Naive thymus-derived CD8-positive, alpha-beta T cell (primary cell): Measurements from ENCODE around the gene ZRANB2. TPM values are rescaled to one million over a fixed set of nuclear protein-coding genes. Genes with fewer than 3 reads are reported as not detected.
A peak's percentile ranks its signal among the peaks of the same experiment; 100 is the strongest.

Experiments
- ATAC-seq, 2 donors: fragments of 150-1000 bp; cut with Tn5 transposase in 1 of 2; sonication (Bioruptor Pico), chemical (Tn5 transposase) in 1 of 2; 1 replicate in 1 of 2; 2 replicates in 1 of 2; pipeline ENCODE4 v1.10.0; 2021; ENCODE audit warnings: mild to moderate bottlenecking in 2 of 2, moderate library complexity in 2 of 2
- POLR2A ChIA-PET: fragments of 350-600 bp; sonication (Branson Sonifier 250); formaldehyde crosslinking; loops from one replicate; lab custom pipeline; 2021; ENCODE audit warnings: antibody characterized with exemption; lab: Charles Lee
- DNase-seq, 10 donors: peaks; one replicate each; pipeline versions ENCODE4 v3.0.0 to v3.0.0-alpha.2; 2020 to 2022
- H3K27ac Mint-ChIP-seq, 10 donors: one replicate each; pipeline ENCODE4 v1.8.0; 2020 to 2022; ENCODE audit warnings: mild to moderate bottlenecking in 10 of 10, mixed read lengths in 10 of 10, moderate library complexity in 4 of 10, inconsistent platforms in 1 of 10
- H3K27me3 Mint-ChIP-seq, 5 donors: one replicate each; pipeline ENCODE4 v1.8.0; 2021 to 2022; ENCODE audit warnings: mixed read lengths in 5 of 5
- H3K36me3 Mint-ChIP-seq, 3 donors: one replicate each; pipeline ENCODE4 v1.8.0; 2020 to 2022; ENCODE audit warnings: mixed read lengths in 3 of 3, mild to moderate bottlenecking in 2 of 3, inconsistent platforms in 1 of 3
- H3K4me1 Mint-ChIP-seq, 4 donors: one replicate each; pipeline ENCODE4 v1.8.0; 2021 to 2022; ENCODE audit warnings: mixed read lengths in 4 of 4
- H3K4me3 Mint-ChIP-seq, 10 donors: one replicate each; pipeline ENCODE4 v1.8.0; 2020 to 2022; ENCODE audit warnings: mild to moderate bottlenecking in 10 of 10, mixed read lengths in 10 of 10, moderate library complexity in 6 of 10, inconsistent platforms in 1 of 10
- H3K9me3 Mint-ChIP-seq, 9 donors: one replicate each; pipeline ENCODE4 v1.8.0; 2020 to 2022; ENCODE audit warnings: mixed read lengths in 9 of 9, mild to moderate bottlenecking in 3 of 9, inconsistent platforms in 1 of 9, moderate library complexity in 1 of 9
- polyA plus RNA-seq, 3 donors: library from polyadenylated mRNA; unstranded; fragments of 300-500 nt; fragmentation: Illumina TruSeq; gene quantifications; one replicate each; pipeline ENCODE4 v1.2.3, GENCODE V29; 2021
- total RNA-seq, 8 experiments: library from RNA in 2 of 8; stranded (reverse) in 2 of 8; gene quantifications; one replicate each; pipeline ENCODE4 v1.2.3 and lab custom pipeline; 2021 to 2026

ZRANB2 gene
- total and polyA plus RNA-seq, 5 experiments from 2014 or later: 40.9 to 175 (median 67.7) TPM

DNA sequence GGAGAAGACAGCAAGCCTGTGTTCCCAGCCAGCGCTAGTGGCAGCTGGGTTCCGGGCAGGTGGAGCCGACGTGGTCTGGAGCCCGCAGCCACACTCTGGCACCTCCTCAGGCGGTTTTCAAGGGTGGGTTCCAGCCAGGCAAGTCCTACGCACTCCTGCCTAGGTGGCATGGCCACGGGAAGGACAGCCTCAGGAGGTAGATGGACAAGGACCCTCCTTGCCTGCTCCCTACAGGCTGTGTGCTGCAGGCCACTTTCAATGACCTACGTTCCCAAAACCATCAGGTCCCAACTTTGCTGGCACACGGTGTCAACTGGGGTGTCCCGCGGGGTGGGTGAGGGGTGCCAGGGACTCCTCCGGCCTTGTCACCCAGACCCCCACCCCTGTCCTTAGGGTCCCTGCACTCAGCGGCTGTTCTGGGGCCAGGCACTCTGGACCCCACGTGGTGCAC is 26.5 kb downstream of the ZRANB2 start:
- DNase-seq (peak in 1 of 10 donors; percentile 12), ATAC-seq (peak; percentile 7 to 27)
- POLR2A ChIA-PET: interaction anchor here (1.2 kb wide), 1 partner anchor 26 kb away, joined by 4 read pairs; the partner anchor contains the start of gene ZRANB2
- Mint-ChIP-seq H3K27me3 (peaks cover 0 to 4% (median 0%) of the 10 kb centered on the region in 5 donors), H3K4me1 (peaks cover 0 to 8% (median 2%) of the 10 kb centered on the region in 4 donors), H3K27ac (peak overlapping the region in 1 of 10 donors; percentile 71), H3K9me3 (no peaks in the 10 kb centered on the region), H3K36me3 (peaks cover 0 to 13% (median 0%) of the 10 kb centered on the region in 3 donors), H3K4me3 (no peak overlapping the region)

- DNase-seq (no peak), ATAC-seq (peak in 1 of 2 donors; percentile 16)
- H3K4me3 Mint-ChIP-seq: no peak overlapping the region
- H3K27me3 Mint-ChIP-seq: peaks cover 0 to 7% (median 0%) of the 10 kb centered on the region in 5 donors
- peaks cover 0 to 6% (median 2%) of the 10 kb centered on the region in 4 donors for H3K4me1 Mint-ChIP-seq
- peaks cover 0 to 7% (median 0%) of the 10 kb centered on the region in 3 donors for H3K36me3 Mint-ChIP-seq
- H3K9me3 Mint-ChIP-seq: no peaks in the 10 kb centered on the region
- H3K27ac Mint-ChIP-seq: peak overlapping the region in 3 of 10 donors; percentile 3 to 49 (median 15)
- POLR2A ChIA-PET: interaction anchor here (1.2 kb wide), 1 partner anchor 27 kb away, joined by 4 read pairs; the partner anchor contains the start of gene ZRANB2
Measured at GRCh38 chr1:71053758-71054157, 27.1 kb downstream of the ZRANB2 start.

DNA sequence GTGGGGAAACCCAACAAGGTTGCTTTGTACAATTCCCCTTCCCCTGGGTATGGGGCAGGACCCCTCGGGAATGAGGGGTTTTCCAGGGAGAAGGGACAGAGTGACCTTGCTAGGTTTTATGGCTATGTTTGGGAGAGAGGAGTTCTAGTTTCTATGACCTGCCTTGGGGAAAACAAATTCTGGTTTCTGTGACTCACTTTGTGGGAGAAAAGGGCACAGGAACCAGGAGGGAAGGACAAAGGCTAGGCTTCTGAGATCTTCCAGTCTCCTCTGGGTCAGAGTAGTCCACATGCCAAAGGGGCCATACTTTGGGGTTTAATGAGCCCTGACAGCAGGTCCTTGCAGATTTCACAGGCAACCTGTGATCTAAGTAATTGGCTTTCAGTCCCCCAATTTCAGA is 27.7 kb downstream of the ZRANB2 start:
- Mint-ChIP-seq H3K4me1 (peaks cover under 1 to 6% (median 3%) of the 10 kb centered on the region in 4 donors), H3K27ac (peak overlapping the region in 4 of 10 donors; percentile 18 to 79 (median 56)), H3K27me3 (peaks cover 0 to 12% (median 3%) of the 10 kb centered on the region in 5 donors), H3K9me3 (no peaks in the 10 kb centered on the region), H3K4me3 (no peak overlapping the region), H3K36me3 (peaks cover 0 to 4% (median 0%) of the 10 kb centered on the region in 3 donors)
- no peak for ATAC-seq
- POLR2A ChIA-PET: no interaction called here
- DNase-seq: no peak

DNA sequence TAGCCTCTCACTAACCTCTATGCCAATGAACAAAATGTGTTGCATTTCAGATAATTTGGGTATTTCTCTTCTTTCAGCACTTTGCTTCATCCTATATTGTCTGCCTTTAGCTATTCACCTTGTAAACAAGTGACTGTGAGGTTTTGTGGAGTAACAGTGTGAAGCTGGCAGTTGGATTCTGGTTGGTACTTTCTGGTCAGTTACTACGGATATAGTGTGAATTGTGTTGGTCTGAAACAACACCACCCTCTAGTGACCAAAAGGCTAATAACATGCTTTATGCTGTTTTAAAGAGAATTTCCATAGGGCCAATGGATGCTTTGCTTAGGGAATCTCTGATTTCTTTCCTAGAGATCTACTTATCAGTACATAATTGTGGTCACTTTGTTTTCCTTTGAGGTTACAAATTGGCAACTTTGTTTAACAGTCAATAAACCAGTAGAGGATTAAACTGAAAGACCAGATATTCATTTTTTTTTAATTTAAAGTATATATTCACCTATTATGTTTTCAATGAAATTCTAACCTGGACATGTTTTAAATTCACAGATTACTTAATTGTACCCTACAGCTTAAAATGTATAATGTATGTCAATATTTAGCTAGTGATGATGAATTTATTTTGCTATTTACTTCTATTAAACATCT is 30.8 kb downstream of the ZRANB2 start:
- no peaks in the 10 kb centered on the region for H3K9me3 Mint-ChIP-seq
- H3K4me3 Mint-ChIP-seq: peak overlapping the region in 1 of 10 donors; percentile 34
- peaks cover 8 to 23% (median 22%) of the 10 kb centered on the region in 4 donors for H3K4me1 Mint-ChIP-seq
- H3K27me3 Mint-ChIP-seq: peaks cover 18 to 31% (median 24%) of the 10 kb centered on the region in 5 donors
- ATAC-seq (peak; percentile 26 to 43), DNase-seq (peak in 4 of 10 donors; percentile 6 to 57 (median 54))
- POLR2A ChIA-PET: interaction anchor here (0.6 kb wide), 1 partner anchor 30 kb away, joined by 3 read pairs; no protein-coding TSS in a partner anchor
- no peaks in the 10 kb centered on the region for H3K36me3 Mint-ChIP-seq
- no peak overlapping the region for H3K27ac Mint-ChIP-seq

- Mint-ChIP-seq H3K36me3 (no peaks in the 10 kb centered on the region), H3K4me1 (peaks cover 6 to 23% (median 22%) of the 10 kb centered on the region in 4 donors), H3K4me3 (peak within 1 kb of the TSS; percentile 79 to 89 (median 84)), H3K9me3 (no peaks in the 10 kb centered on the region), H3K27ac (peak within 1 kb of the TSS in 2 of 10 donors; percentile 35 to 37), H3K27me3 (peaks cover 18 to 39% (median 30%) of the 10 kb centered on the region in 5 donors)
- POLR2A ChIA-PET: no interaction called here
- DNase-seq: peak in 8 of 10 donors; percentile 21 to 71 (median 34)
- ATAC-seq: peak; percentile 47 to 65
Measured at GRCh38 chr1:71047635-71048607, 32.9 kb downstream of the ZRANB2 start, which contains the start of gene PTGER3. Gene PTGER3 (minus strand): TSS chr1:71047816. CDS start chr1:71047577, 239 bp downstream.

DNA sequence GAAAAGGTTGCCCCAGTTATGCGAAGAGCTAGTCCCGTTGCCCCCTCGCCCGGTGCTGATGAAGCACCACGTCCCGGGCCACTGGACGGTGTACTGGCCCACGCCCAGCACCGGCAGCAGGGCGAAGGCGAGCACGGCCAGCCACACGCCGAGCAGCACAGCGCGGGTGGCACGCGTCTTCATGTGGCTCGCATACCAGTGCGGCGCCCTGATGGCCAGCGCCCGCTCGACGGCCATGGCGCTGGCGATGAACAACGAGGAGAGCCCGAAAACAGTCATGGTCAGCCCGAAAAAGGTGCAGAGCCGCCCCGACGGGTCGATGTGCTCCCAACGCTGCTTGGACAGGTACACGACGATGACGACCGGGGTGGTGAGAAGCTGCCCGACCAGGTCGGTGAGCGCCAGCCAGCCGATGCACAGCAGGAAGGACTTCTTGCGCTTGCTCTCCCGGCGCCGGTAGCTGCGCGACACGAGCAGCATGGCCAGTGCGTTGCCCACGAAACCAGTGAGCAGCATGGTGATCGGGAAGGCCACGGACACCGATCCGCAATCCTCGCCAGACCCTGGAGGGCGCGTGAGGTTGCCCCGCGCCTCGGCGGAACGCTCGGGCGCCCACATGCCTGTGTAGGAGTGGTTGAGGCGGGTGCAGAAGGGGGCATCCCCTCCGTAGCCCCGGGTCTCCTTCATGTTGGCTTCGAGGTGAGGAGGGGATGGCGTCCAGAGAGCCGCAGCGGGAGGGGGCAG is 33.8 kb downstream of the ZRANB2 start:
- Mint-ChIP-seq H3K4me1 (peaks cover 6 to 23% (median 22%) of the 10 kb centered on the region in 4 donors), H3K27me3 (peaks cover 18 to 39% (median 30%) of the 10 kb centered on the region in 5 donors), H3K9me3 (no peaks in the 10 kb centered on the region), H3K4me3 (peak overlapping the region; percentile 79 to 89 (median 84)), H3K27ac (peak overlapping the region in 1 of 10 donors; percentile 35), H3K36me3 (no peaks in the 10 kb centered on the region)
- POLR2A ChIA-PET: no interaction called here
- DNase-seq (peak in 5 of 10 donors; percentile 13 to 38 (median 28)), ATAC-seq (peak; percentile 60 to 66)

GRCh38 chr1:71045463-71046028 is 35.3 kb downstream of the ZRANB2 start:
- POLR2A ChIA-PET: interaction anchor here (0.7 kb wide), 1 partner anchor 691 kb away, joined by 4 read pairs; the partner anchor contains the start of gene ANKRD13C
- H3K4me3 Mint-ChIP-seq: peak overlapping the region in 8 of 10 donors; percentile 35 to 66 (median 57)
- H3K27ac Mint-ChIP-seq: no peak overlapping the region
- peaks cover 18 to 48% (median 30%) of the 10 kb centered on the region in 5 donors for H3K27me3 Mint-ChIP-seq
- ATAC-seq (no peak), DNase-seq (no peak)
- no peaks in the 10 kb centered on the region for H3K36me3 Mint-ChIP-seq
- no peaks in the 10 kb centered on the region for H3K9me3 Mint-ChIP-seq
- H3K4me1 Mint-ChIP-seq: peaks cover 6 to 23% (median 22%) of the 10 kb centered on the region in 4 donors

- H3K27me3 Mint-ChIP-seq: peaks cover 20 to 47% (median 35%) of the 10 kb centered on the region in 5 donors
- no peaks in the 10 kb centered on the region for H3K36me3 Mint-ChIP-seq
Measured at GRCh38 chr1:71044833-71045232, 36.0 kb downstream of the ZRANB2 start.

DNA sequence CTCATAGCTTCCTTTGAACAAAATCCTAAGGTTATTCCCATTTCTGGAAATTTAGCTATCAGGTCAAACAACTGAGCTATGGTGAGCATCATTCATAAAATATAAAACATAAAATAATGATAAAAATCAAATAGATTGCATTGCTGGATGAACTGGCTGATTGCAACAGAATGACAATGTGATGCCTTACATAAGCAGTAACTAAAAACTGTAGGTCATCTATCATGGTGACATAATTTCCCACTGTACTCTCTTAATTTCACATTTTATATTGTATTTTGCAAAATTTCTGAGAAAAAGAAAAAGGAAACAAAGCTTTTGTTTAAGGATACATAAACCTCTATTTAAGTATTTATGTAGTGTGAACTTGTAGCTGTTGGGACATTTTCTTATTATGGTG is 37.8 kb downstream of the ZRANB2 start:
- no peak overlapping the region for H3K4me3 Mint-ChIP-seq
- H3K9me3 Mint-ChIP-seq: no peaks in the 10 kb centered on the region
- no peak for ATAC-seq
- H3K27me3 Mint-ChIP-seq: peaks cover 23 to 51% (median 45%) of the 10 kb centered on the region in 5 donors
- no peak overlapping the region for H3K27ac Mint-ChIP-seq
- H3K36me3 Mint-ChIP-seq: no peaks in the 10 kb centered on the region
- POLR2A ChIA-PET: no interaction called here
- peaks cover 4 to 21% (median 18%) of the 10 kb centered on the region in 4 donors for H3K4me1 Mint-ChIP-seq
- no peak for DNase-seq

More at GRCh38 chr1:71044833-71045232, 36.0 kb downstream of the ZRANB2 start:
- Mint-ChIP-seq H3K9me3 (no peaks in the 10 kb centered on the region), H3K27ac (no peak overlapping the region), H3K4me1 (peaks cover 5 to 22% (median 21%) of the 10 kb centered on the region in 4 donors), H3K4me3 (no peak overlapping the region)
- POLR2A ChIA-PET: no interaction called here
- DNase-seq (no peak), ATAC-seq (no peak)

DNA sequence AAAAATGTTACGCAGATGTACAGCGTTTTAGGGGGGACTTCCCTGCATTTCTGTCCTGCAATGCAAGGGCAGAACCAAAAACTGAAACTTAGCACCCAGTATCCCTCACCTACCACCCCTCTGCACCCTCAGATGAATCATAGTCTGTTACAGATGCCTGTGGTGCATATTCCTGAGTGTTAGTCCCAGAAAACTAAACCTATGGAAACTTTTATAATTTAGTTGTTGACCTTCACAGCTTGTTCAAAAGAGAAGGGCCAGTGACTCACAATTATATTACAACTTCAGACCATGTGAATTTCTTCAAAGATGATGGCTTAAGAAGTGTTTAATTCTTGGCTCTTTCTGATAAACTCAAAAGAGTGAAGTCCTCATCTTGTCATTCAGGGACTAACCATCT is 39.0 kb downstream of the ZRANB2 start:
- no peaks in the 10 kb centered on the region for H3K36me3 Mint-ChIP-seq

DNA sequence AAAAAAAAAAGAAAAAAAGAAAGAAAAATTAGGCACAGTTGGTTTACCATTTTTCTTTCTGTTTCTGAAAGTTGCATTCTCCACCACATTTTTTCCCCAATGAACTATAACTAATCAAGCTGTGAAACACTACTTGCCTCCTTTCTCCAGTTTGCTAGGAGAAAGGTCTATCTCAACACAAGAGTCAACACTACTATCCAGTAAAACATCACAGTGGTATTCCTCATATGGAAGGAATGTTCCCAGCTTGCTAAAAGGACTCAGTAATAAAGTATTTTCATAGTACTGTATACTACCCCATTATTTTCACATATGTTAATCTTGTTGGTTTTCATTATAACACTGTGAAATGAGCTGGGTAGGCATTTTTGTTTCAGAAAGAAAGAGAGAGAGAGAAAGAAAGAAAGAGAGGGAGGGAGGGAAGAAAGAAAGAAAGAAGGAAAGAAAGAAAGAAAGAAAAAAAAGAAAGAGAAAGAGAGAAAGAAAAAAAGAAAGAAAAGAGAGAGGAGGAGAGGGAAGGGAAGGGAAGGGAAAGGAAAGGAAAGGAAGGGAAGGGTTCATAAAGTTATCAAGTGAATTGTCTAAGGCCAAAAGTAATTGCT is 41.1 kb downstream of the ZRANB2 start:
- DNase-seq (no peak), ATAC-seq (no peak)
- Mint-ChIP-seq H3K27ac (no peak overlapping the region), H3K4me1 (no peaks in the 10 kb centered on the region), H3K27me3 (peaks cover 9 to 42% (median 33%) of the 10 kb centered on the region in 5 donors), H3K9me3 (no peaks in the 10 kb centered on the region), H3K36me3 (no peaks in the 10 kb centered on the region), H3K4me3 (no peak overlapping the region)
- POLR2A ChIA-PET: no interaction called here

More for the DNA sequence above, 39.0 kb downstream of the ZRANB2 start:
- no peak overlapping the region for H3K27ac Mint-ChIP-seq
- peaks cover 4 to 10% (median 9%) of the 10 kb centered on the region in 4 donors for H3K4me1 Mint-ChIP-seq
- DNase-seq (no peak), ATAC-seq (no peak)
- POLR2A ChIA-PET: no interaction called here
- no peak overlapping the region for H3K4me3 Mint-ChIP-seq
- peaks cover 21 to 44% (median 39%) of the 10 kb centered on the region in 5 donors for H3K27me3 Mint-ChIP-seq
- H3K9me3 Mint-ChIP-seq: no peaks in the 10 kb centered on the region
